DND-41 (cell line): ENCODE measurements around the gene TRIM44.

Experiments
- CTCF ChIP-seq: IDR thresholded peaks from 2 replicates; pipeline ENCODE4 v1.5.1; 2012; ENCODE audit warnings: borderline replicate concordance, low read length, moderate library complexity, mild to moderate bottlenecking; ENCODE audit not compliant: poor library complexity, severe bottlenecking; ENCODE audit errors: extremely low read depth
- EZH2 ChIP-seq: IDR thresholded peaks from 3 replicates; pipeline ENCODE4 v1.6.1; 2012; ENCODE audit warnings: borderline replicate concordance, low read depth, mild to moderate bottlenecking, moderate library complexity, low read length, inconsistent platforms; ENCODE audit not compliant: severe bottlenecking

GRCh38 chr11:35766651-35767050, 104.1 kb downstream of the TRIM44 start:
- TF ChIP-seq CTCF (no peak), EZH2 (no peak)
